Measurements from ENCODE around the gene ATP1A2.

Gene ATP1A2

DNA sequence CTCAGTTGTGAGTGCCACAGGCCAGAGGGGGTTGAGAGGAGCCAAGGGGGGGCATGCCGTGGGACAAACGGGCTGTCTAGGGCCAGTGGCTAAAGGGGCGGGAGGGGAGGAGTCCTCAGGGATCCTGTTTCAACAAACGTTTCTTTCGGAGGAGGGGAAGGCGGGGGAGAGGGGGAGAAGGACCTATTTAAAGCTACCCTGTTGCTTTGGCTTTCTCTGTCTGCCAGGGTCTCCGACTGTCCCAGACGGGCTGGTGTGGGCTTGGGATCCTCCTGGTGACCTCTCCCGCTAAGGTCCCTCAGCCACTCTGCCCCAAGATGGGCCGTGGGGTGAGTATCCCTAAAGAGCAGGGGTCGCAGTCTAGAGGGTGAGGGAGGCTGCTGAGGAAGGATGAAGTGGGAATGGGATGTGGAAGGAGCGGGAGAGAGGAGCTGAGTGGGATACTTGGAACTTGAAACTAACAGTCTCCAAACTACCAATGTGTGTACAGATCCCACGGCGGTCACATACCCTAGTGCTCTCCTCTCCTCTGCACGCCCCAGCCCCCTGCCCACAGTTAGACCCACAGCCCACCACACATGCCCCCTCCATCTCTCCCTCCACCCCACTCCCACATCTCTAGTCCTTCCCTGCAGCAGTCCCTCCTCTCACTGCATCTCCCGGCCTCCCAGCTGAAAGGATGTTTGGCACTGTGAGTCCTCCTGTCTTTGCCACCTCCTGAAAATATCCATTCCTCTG is at the start of gene ATP1A2:
ATP1A2 (plus strand) TSS at position 215 of the 738 bp plus-strand sequence; CDS start at position 318, 103 bp downstream.
- no peak for DNase-seq

GRCh38 chr1:160066829-160067745 is 48.5 kb upstream of the ATP1A2 start:
- DNase-seq, result no peak

DNA sequence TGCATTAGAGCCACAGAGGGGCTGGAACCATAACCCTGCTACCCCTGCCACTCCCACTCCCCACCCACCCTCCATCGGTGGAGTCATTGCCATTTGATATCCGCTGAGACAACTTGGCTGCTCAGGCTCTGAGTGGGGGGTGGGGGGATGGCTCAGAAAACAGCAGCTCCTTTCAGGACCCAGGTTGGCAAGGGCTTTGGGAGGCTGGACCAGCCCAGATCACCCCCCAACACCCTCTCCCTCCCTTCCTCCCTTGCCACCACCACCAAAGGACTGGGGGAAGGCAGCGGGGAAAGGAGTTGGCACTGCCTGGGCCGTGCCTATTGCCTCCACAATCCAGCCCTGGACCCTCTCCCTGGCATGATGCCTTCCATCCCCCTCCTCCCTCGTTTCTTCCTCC is 47.3 kb upstream of the ATP1A2 start:
- DNase-seq, result no peak

- no peak for DNase-seq
These were observed 45.9 kb upstream of the ATP1A2 start, which contains the start of gene KCNJ10 for GRCh38 chr1:160069460-160070231. Gene KCNJ10, minus strand, starts transcription at chr1:160070160. Its CDS starts 27,628 bp downstream, at chr1:160042532.

DNA sequence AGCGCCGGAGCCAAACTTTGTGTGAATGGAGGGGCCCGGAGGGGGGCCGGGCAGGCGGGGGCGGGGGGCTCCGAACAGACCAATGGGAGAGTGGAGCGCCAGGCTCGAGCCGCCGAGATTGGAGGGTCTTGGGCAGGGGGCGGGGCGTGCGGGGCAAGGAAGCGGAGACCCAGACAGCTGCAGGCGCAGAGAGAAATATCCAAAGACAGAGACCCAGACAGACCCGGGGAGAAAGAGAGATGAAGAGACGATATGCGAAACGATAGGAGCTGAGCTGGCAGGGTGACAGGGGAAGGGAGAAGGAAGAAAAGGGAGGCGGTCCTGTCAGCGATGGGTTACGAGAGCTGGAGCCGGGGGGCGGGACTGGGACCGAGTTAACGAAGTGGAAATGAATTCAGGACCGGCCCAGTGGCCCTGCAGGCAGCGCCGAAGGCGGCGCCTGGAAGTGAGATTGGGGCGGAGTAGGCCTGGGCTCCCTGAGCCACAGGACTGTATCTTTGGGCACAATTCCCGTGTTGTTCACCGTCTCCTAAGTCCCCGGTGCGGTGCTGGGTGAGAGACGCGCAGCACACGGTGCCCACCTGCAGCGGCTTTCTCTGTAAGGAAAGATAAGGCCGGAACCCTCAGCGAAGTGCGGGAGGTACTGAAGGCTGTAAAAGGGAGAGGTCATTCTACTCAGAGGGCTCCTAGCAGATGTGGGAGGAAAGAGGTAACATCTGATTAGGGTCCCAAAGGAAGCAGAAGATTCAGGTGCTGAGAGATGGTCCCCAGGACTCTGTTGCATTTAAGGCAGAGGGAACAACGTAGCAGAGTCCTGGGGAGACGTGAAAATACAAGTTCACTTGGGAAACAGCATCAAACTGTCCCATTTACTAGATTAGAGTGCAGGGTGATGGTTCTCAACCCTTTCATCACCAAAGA is 45.1 kb upstream of the ATP1A2 start:
- DNase-seq, result peak; percentile 66

GRCh38 chr1:160071289-160071688 is 44.3 kb upstream of the ATP1A2 start:
- DNase-seq, result no peak

DNA sequence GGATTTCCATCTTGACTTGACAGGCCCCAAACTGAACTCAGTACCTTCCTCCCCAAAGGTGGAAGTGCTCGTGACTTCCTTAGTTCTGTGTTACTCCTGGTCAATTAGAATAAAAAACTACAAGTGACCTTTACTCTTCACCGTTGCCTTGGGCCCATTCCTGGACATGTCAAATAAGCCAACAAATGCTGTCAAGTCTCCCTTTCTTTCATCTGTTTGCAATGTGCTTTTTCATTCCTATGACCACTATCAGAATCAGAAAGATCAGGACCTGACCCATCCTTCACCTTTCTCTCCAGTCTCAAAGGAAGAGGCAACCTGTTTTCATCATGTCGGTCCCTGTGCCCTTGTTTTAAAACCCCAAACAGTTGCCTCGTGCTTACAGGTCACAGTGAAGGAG is 40.7 kb upstream of the ATP1A2 start:
- no peak for DNase-seq

GRCh38 chr1:160075836-160076235 is 39.7 kb upstream of the ATP1A2 start:
- no peak for DNase-seq

DNA sequence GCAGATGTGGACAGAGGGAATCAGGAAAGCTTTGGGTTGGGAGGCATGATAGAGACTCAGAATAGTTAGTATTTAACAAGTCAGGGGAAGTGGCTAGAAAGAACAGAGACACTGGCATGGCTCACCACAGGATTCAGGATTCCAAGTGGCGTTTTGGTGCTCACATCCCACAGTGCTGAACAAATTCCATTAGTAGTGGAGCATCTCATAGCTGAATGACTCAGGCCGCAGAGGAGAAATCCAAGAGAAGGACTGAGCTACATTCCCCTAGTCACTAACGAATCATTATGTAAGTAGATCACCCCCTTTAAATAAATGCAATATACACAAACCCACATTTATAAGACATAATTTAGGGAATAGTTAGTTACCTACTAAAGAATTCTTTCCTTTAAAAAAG is 39.3 kb upstream of the ATP1A2 start:
- DNase-seq, result no peak

DNA sequence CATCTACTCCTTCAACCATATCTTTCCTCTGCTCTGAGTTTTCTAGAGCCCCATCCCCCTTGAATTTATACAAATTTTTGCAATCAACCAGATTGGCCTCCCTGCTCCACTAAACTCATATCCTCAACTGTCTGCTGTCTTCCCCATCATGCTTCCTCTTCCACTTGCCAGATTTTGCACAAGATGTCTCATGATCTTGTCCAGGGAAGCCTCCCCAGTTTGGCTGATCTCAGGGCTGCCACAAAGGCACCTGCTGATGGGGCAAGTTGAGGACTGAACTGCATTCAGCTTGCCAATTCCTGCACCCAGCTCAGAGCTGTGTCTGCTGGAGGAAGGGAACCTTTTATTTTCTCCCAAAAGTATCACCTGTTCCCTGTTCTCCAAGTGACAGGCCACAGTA is 38.1 kb upstream of the ATP1A2 start:
- DNase-seq, result no peak

DNA sequence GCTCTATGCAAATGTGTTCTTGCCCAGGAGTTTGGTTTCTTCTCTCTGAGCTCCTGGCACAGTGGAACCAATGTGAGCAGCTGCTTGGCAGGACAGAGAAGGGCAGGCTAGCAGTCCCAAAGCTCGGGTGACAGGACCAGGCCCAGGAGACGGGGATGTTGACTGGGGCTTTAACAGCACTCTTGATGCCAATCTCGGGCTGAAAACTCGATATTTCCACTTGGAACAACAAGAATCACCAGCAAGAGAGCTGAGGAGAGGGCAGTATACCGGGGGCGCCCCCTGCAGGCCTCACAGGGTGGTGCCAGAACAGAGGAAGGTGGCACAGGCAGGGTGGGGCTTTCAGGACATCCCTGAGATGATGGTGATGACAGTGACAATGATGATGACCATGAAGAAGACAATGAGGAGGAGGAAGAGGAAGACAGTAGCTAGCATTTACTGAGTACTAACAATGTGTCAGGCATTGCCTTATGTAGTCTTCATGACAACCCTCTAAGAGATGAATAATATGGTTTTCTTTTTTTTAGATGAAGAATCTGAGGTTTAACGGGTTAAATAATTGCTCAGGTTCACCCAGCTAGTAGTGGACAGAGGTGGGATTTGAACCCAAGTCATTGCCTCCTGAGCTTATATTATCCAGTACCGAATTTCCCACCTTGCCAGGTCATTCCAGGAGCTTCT is 36.9 kb upstream of the ATP1A2 start:
- DNase-seq, result peak; percentile 46

DNA sequence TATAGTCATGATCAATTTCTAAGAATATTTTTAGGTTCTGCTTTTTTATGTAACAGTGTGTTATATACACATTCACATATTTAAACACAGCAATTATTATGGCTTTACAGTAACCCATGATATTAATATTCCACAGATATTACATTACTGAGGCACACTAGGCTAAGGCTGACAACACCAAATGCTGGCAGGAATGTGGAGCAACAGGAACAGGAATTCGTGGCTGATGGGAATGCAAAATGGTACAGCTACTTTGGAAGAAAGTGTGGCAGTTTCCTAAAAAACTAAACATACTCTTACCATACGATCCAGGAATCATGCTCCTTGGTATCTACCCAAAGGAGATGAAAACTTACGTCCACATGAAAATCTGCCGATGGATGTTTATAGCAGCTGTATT is 36.1 kb upstream of the ATP1A2 start:
- no peak for DNase-seq

GRCh38 chr1:160080381-160081100 is 35.0 kb upstream of the ATP1A2 start:
- DNase-seq, result no peak

GRCh38 chr1:160081261-160081936 is 34.2 kb upstream of the ATP1A2 start, which contains the start of gene KCNJ9:
Gene KCNJ9, plus strand, starts transcription at chr1:160081538. Its CDS starts 2,493 bp downstream, at chr1:160084031.
- DNase-seq, result peak; percentile 18

DNA sequence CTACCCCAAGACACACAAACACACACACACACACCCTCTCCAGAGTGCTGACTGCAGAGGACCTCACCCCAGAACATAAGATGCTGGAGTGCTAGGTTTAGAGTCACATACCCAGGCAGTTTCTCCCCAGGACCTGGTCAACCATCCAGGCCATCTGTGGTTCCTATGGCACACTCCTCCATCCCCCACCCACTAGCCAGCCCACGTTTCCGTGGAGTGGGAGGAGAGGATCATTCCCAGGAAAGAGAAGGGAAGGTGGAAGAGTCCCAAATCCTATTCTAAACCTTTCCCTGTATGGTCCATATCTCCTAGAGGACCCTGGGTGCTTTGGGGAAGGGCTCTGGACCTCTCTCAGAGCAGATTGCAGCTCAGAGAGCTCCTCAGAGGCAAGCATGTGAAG is 33.1 kb upstream of the ATP1A2 start:
- DNase-seq, result no peak

- no peak for DNase-seq
These were observed 32.6 kb upstream of the ATP1A2 start for GRCh38 chr1:160082926-160083325.

DNA sequence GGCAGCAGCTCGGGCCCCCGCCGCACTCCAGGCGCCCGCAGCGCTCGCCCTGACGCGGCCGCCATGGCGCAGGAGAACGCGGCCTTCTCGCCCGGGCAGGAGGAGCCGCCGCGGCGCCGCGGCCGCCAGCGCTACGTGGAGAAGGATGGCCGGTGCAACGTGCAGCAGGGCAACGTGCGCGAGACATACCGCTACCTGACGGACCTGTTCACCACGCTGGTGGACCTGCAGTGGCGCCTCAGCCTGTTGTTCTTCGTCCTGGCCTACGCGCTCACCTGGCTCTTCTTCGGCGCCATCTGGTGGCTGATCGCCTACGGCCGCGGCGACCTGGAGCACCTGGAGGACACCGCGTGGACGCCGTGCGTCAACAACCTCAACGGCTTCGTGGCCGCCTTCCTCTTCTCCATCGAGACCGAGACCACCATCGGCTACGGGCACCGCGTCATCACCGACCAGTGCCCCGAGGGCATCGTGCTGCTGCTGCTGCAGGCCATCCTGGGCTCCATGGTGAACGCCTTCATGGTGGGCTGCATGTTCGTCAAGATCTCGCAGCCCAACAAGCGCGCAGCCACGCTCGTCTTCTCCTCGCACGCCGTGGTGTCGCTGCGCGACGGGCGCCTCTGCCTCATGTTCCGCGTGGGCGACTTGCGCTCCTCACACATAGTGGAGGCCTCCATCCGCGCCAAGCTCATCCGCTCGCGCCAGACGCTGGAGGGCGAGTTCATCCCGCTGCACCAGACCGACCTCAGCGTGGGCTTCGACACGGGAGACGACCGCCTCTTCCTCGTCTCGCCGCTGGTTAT is 31.4 kb upstream of the ATP1A2 start:
- no peak for DNase-seq

DNA sequence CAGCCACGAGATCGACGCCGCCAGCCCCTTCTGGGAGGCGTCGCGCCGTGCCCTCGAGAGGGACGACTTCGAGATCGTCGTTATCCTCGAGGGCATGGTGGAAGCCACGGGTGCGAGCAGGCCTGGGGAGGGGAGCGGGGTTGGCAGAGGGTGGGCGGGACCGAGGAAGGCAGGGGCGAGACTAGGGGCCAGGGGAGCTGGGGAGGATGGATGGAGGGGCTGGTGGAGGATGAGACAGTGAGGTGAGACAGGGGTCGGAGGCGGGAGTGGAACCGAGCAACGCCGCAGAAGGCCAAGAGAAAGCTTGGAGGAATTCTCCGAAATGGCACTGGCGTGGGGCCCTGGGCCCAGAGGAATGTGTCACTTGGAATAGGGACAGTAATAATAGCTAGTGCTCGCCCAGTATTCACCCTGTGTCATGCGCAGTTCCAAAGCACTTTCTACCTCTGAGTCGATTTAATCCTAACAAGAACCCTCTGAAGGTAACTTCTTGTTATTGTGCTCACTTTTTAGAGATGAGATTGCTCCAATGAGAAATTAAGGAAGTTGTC is 30.7 kb upstream of the ATP1A2 start:
- DNase-seq, result no peak

Data from EL (cell line).